Endothelial cell of umbilical vein (primary cell): ENCODE data around the gene TEX53. TPM values are rescaled to one million over a fixed set of nuclear protein-coding genes. Genes with fewer than 3 reads are reported as not detected.

Experiments used
- BruUV-seq: library from RNA; stranded (reverse); fragments of 400-500 nt; replicated peaks from 2 replicates; lab custom pipeline; 2021; lab: Mats Ljungman, UMichigan
- CTCF ChIA-PET: fragments of 300-600, 350-600 bp; sonication (Branson Sonifier 250); formaldehyde crosslinking; loops from one replicate; lab custom pipeline; 2021; ENCODE audit warnings: antibody characterized with exemption, inconsistent platforms; lab: Charles Lee
- POLR2A ChIA-PET: fragments of 300-600, 350-600 bp; sonication (Branson Sonifier 250); formaldehyde crosslinking; loops from one replicate; lab custom pipeline; 2021; ENCODE audit warnings: antibody characterized with exemption, inconsistent platforms; lab: Charles Lee
- DNase-seq: peaks from one replicate; pipeline ENCODE4 v3.0.0-alpha.2; 2011; ENCODE audit warnings: low read depth, low spot score
- FAIRE-seq: peaks from 2 replicates; lab custom pipeline; 2011; peaks lifted over from hg19 to GRCh38; lab: Jason Lieb, UNC
- H2AFZ ChIP-seq: 2 replicates; pipeline ENCODE4 v1.6.0; 2012; ENCODE audit warnings: low read depth, low read length, control low read depth, inconsistent platforms
- H3K27ac ChIP-seq: 2 replicates; pipeline ENCODE4 v1.5.1; 2011; ENCODE audit warnings: low read depth, mild to moderate bottlenecking, control low read depth, low read length, moderate library complexity; ENCODE audit not compliant: insufficient read depth
- H3K27me3 ChIP-seq, 2 experiments: 2 replicates each; pipeline versions ENCODE4 v1.6.0 to v1.6.1; 2011; ENCODE audit warnings: low read length in 2 of 2, mixed read lengths in 1 of 2; ENCODE audit not compliant: control insufficient read depth in 2 of 2, insufficient read depth in 2 of 2
- H3K36me3 ChIP-seq, 2 experiments: 2 replicates in 1 of 2; 3 replicates in 1 of 2; pipeline ENCODE4 v1.5.1; 2011; ENCODE audit warnings: low read length in 2 of 2, mild to moderate bottlenecking in 1 of 2, moderate library complexity in 1 of 2; ENCODE audit not compliant: control insufficient read depth in 2 of 2, insufficient read depth in 2 of 2; ENCODE audit errors: extremely low read depth in 1 of 2
- H3K4me1 ChIP-seq: 3 replicates; pipeline ENCODE4 v1.5.1; 2011; ENCODE audit warnings: mild to moderate bottlenecking, low read length; ENCODE audit not compliant: control insufficient read depth, insufficient read depth; ENCODE audit errors: extremely low read depth
- H3K4me2 ChIP-seq: 2 replicates; pipeline ENCODE4 v1.6.1; 2011; ENCODE audit warnings: low read length, control low read depth, mixed read lengths; ENCODE audit not compliant: insufficient read depth
- H3K4me3 ChIP-seq, 3 experiments: fragments of 200-600 bp in 1 of 3; sonication (generic), shearing (Covaris generic) in 1 of 3; replicated peaks in 1 of 3; 2 replicates each; pipeline ENCODE4 v1.5.1; 2011 to 2016; ENCODE audit warnings: control low read depth in 3 of 3, low read length in 3 of 3, mild to moderate bottlenecking in 2 of 3, inconsistent platforms in 1 of 3, low read depth in 1 of 3, moderate library complexity in 1 of 3; ENCODE audit not compliant: insufficient read depth in 1 of 3
- H3K79me2 ChIP-seq: 2 replicates; pipeline ENCODE4 v1.6.0; 2012; ENCODE audit warnings: low read length, inconsistent platforms; ENCODE audit not compliant: control insufficient read depth, insufficient read depth
- H3K9ac ChIP-seq: replicated peaks from 2 replicates; pipeline ENCODE3; 2011; ENCODE audit warnings: low read length, control low read depth; ENCODE audit not compliant: insufficient read depth; ENCODE audit errors: extremely low read depth
- H3K9me1 ChIP-seq: replicated peaks from 3 replicates; pipeline ENCODE4 v1.6.0; 2011; ENCODE audit warnings: mild to moderate bottlenecking, low read length; ENCODE audit not compliant: control insufficient read depth, insufficient read depth; ENCODE audit errors: extremely low read depth
- H3K9me3 ChIP-seq: replicated peaks from 2 replicates; pipeline ENCODE4 v1.5.1; 2012; ENCODE audit warnings: low read length, inconsistent platforms; ENCODE audit not compliant: control insufficient read depth, insufficient read depth
- H4K20me1 ChIP-seq: replicated peaks from 2 replicates; pipeline ENCODE3; 2011; ENCODE audit warnings: mild to moderate bottlenecking, low read length; ENCODE audit not compliant: control insufficient read depth, insufficient read depth; ENCODE audit errors: extremely low read depth
- EZH2 ChIP-seq: IDR thresholded peaks from 2 replicates; pipeline ENCODE4 v1.6.1; 2012; ENCODE audit warnings: borderline replicate concordance, low read depth, mild to moderate bottlenecking, moderate library complexity, low read length, inconsistent platforms; ENCODE audit not compliant: severe bottlenecking
- FOS ChIP-seq: IDR thresholded peaks from 2 replicates; pipeline ENCODE4 v1.6.1; 2011; ENCODE audit warnings: mild to moderate bottlenecking, low read length, moderate library complexity, borderline replicate concordance; ENCODE audit not compliant: insufficient read depth
- JUN ChIP-seq: IDR thresholded peaks from 2 replicates; pipeline ENCODE4 v1.6.1; 2011; ENCODE audit warnings: borderline replicate concordance, low read depth; ENCODE audit not compliant: insufficient read length, insufficient read depth
- MYC ChIP-seq: IDR thresholded peaks from one replicate; pipeline ENCODE4 v1.6.1; 2011; ENCODE audit warnings: mild to moderate bottlenecking, low read depth, low read length
- POLR2A ChIP-seq: IDR thresholded peaks from 2 replicates; pipeline ENCODE4 v1.6.1; 2012; ENCODE audit warnings: low read depth, mild to moderate bottlenecking, control low read depth, low read length
- dilution Hi-C: fragments of 300-500 bp; cut with MboI; formaldehyde crosslinking; loops from one replicate; pipeline ENCODE4 v1.15.0; 2019; ENCODE audit warnings: low sequenced_read_pairs; ENCODE audit not compliant: extremely low pct_ligation_motif_present
- intact Hi-C: fragments of 100-400 bp; cut with micrococcal nuclease; formaldehyde crosslinking; loops from one replicate; pipeline ENCODE4 v1.10.0; 2022
- polyA plus RNA-seq, 4 experiments: library from polyadenylated mRNA; depleted of rRNA in 3 of 4; stranded (reverse) in 3 of 4; unstranded in 1 of 4; fragments of >200 nt; gene quantifications; 2 replicates each; pipeline versions ENCODE4 v1.2.1 to v1.2.3, GENCODE V29; 2011 to 2012; ENCODE audit warnings: missing spikeins in 1 of 4
- total RNA-seq: library from RNA; stranded (reverse); gene quantifications from 2 replicates; pipeline ENCODE4 v1.2.3, GENCODE V29; 2021
- TF ChIP-seq, protein P1 (sequence below), 2 donors: IDR thresholded peaks; 1 replicate in 1 of 2; 2 replicates in 1 of 2; pipeline ENCODE4 v1.5.1; 2011; ENCODE audit warnings: low read length in 2 of 2, mild to moderate bottlenecking in 2 of 2, moderate library complexity in 2 of 2, control low read depth in 1 of 2, inconsistent platforms in 1 of 2, low read depth in 1 of 2; ENCODE audit not compliant: insufficient read depth in 1 of 2; ENCODE audit errors: extremely low read depth in 1 of 2

The TEX53 gene
- total and polyA plus RNA-seq, 2 donors (not counting 3 experiments of a cell fraction or from before 2014, with no cell fraction given) = not detected

GRCh38 chr9:114643001-114643400 is 14.6 kb downstream of the TEX53 start:
- CTCF ChIA-PET = interaction anchor here (1.3 to 3.7 kb wide), 2 partner anchors 10 to 12 kb away, joined by 3 to 25 read pairs; no protein-coding TSS in a partner anchor
- H3K79me2 ChIP-seq = no peaks in the 10 kb centered on the region
- no peaks in the 10 kb centered on the region for H3K9me3 ChIP-seq
- H3K36me3 ChIP-seq = peaks cover 0 to 5% of the 10 kb centered on the region in 2 experiments
- dilution Hi-C loops (no loop called here), intact Hi-C loops (no loop called here)
- no peak overlapping the region for H3K27ac ChIP-seq
- H3K9ac ChIP-seq = no peak overlapping the region
- no peak for DNase-seq
- no peaks in the 10 kb centered on the region for H3K27me3 ChIP-seq
- no peaks in the 10 kb centered on the region for H4K20me1 ChIP-seq
- FAIRE-seq = no peak
- BruUV-seq = no TSS peak
- no peaks in the 10 kb centered on the region for H3K4me1 ChIP-seq
- POLR2A ChIA-PET = no interaction called here
- TF ChIP-seq JUN (no peak), MYC (no peak)
- TF ChIP-seq, protein P1, sequence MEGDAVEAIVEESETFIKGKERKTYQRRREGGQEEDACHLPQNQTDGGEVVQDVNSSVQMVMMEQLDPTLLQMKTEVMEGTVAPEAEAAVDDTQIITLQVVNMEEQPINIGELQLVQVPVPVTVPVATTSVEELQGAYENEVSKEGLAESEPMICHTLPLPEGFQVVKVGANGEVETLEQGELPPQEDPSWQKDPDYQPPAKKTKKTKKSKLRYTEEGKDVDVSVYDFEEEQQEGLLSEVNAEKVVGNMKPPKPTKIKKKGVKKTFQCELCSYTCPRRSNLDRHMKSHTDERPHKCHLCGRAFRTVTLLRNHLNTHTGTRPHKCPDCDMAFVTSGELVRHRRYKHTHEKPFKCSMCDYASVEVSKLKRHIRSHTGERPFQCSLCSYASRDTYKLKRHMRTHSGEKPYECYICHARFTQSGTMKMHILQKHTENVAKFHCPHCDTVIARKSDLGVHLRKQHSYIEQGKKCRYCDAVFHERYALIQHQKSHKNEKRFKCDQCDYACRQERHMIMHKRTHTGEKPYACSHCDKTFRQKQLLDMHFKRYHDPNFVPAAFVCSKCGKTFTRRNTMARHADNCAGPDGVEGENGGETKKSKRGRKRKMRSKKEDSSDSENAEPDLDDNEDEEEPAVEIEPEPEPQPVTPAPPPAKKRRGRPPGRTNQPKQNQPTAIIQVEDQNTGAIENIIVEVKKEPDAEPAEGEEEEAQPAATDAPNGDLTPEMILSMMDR (IDR thresholded peaks at IDR 0.05; ENCODE audit: extremely low read depth in 1 of 2, insufficient read depth in 1 of 2, low read depth in 1 of 2, low read length in 2 of 2) = no peak
- no peak overlapping the region for H2AFZ ChIP-seq
- H3K4me2 ChIP-seq = no peak overlapping the region
- H3K4me3 ChIP-seq = no peak overlapping the region
- H3K9me1 ChIP-seq = no peaks in the 10 kb centered on the region

DNA sequence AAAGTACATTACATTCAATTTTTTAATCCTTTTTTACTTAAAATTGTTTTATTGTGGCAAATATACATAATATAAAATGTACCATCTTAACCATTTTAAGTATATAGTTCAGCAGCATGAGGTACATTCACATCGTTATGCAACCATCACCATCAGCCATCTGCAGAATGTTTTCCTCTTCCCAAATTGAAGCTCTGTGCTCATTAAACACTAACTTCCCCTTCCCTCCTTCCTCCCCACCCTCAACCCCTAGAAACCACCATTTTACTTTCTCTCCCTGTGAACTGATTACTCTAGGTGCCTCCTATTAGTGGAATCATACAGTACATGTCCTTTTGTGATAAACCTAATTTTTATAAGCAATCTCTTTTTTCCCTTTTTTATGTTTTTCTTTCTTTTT is 15.6 kb downstream of the TEX53 start:
- FAIRE-seq (no peak), DNase-seq (no peak)
- POLR2A ChIA-PET = no interaction called here
- no peak overlapping the region for H3K4me3 ChIP-seq
- H2AFZ ChIP-seq = no peak overlapping the region
- H4K20me1 ChIP-seq = no peaks in the 10 kb centered on the region
- no TSS peak for BruUV-seq
- TF ChIP-seq MYC (no peak), POLR2A (no peak), EZH2 (no peak), FOS (no peak)
- TF ChIP-seq, protein P1 (IDR thresholded peaks at IDR 0.05; ENCODE audit: extremely low read depth in 1 of 2, insufficient read depth in 1 of 2, low read depth in 1 of 2, low read length in 2 of 2) = no peak
- dilution Hi-C loops (no loop called here), intact Hi-C loops (no loop called here)
- no peaks in the 10 kb centered on the region for H3K79me2 ChIP-seq
- H3K27me3 ChIP-seq = no peaks in the 10 kb centered on the region
- H3K9ac ChIP-seq = no peak overlapping the region
- no peak overlapping the region for H3K27ac ChIP-seq
- no peaks in the 10 kb centered on the region for H3K9me3 ChIP-seq
- no peaks in the 10 kb centered on the region for H3K9me1 ChIP-seq
- H3K4me2 ChIP-seq = no peak overlapping the region
- peaks cover 0 to 5% of the 10 kb centered on the region in 2 experiments for H3K36me3 ChIP-seq
- CTCF ChIA-PET = interaction anchor here (1.0 to 3.7 kb wide), 3 partner anchors 11 to 236 kb away, joined by 3 to 25 read pairs (median 4); no protein-coding TSS in a partner anchor
- H3K4me1 ChIP-seq = no peaks in the 10 kb centered on the region
